ENCODE data around the gene RERE.

The RERE gene

DNA sequence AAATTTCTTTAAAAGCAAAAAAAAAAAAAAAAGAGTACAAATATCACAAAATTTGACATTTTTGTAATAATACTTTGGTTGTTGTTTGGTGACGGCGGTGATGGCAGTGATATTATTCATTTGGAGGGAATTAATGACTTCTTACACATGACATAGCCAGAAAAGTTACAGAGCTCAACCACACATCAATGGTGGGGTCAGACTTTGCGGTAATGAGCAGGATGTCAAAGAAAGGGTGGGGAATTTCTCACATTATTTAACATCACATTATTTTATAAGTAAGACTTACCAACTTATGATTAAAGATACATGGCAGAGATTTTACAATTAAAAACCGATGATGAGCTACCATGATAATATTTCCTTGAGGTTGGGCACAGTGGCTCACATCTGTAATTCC, 248.2 kb downstream of the RERE start:
- Mint-ChIP-seq H3K9me3 (no peaks in the 10 kb centered on the region), H3K27me3 (no peaks in the 10 kb centered on the region), H3K27ac (no peak overlapping the region), H3K4me3 (no peak overlapping the region), H3K36me3 (ENCODE audit: low read depth) (no peaks in the 10 kb centered on the region), H3K4me1 (ENCODE audit: low read depth) (peaks cover 9% of the 10 kb centered on the region)
- intact Hi-C loops (cut with micrococcal nuclease), result no loop called here

DNA sequence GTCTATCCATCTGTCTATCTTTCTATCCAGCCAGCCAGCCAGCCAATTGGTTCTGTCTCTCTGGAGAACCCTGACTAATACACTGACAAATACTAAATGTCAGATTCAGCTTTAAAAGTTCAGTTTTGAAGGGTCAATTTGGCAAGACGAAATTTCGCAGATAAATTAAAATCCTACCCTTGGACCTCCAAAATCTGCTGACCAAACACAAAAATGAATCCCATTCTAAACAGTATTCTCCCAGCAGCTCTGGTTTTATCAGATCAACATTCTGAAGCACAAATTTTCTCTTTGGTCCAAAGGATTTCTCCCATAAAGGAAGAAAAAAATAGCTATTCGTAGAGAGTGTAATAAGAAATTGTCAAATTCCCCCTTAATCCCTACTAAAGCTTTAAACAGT, 248.6 kb downstream of the RERE start:
- Mint-ChIP-seq H3K27me3 (no peaks in the 10 kb centered on the region), H3K4me3 (no peak overlapping the region), H3K36me3 (ENCODE audit: low read depth) (no peaks in the 10 kb centered on the region), H3K27ac (no peak overlapping the region), H3K9me3 (no peaks in the 10 kb centered on the region), H3K4me1 (ENCODE audit: low read depth) (peaks cover 9% of the 10 kb centered on the region)
- intact Hi-C loops (cut with micrococcal nuclease), result no loop called here

DNA sequence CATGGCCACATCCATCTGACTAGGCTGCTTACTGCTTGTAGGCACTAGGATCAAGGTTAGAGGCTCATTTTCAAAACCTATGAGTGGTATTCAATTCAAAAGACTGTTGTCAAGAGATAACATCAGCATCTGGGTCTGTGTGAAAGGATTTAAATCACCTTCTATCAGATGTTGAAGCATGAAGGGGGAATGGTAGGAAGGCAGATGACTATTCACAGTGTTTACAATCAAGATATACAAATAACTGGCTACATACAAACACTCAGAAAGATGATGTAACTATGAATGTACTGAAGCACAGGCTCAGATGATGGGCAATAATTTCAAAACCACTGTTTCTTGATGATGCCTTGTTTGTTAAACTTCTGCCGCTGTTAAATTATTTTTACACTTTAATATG, 250.3 kb downstream of the RERE start:
- no peaks in the 10 kb centered on the region for H3K9me3 Mint-ChIP-seq
- intact Hi-C loops (cut with micrococcal nuclease), result no loop called here
- H3K36me3 Mint-ChIP-seq (ENCODE audit: low read depth), result no peaks in the 10 kb centered on the region
- H3K27me3 Mint-ChIP-seq, result no peaks in the 10 kb centered on the region
- no peak overlapping the region for H3K4me3 Mint-ChIP-seq
- no peak overlapping the region for H3K27ac Mint-ChIP-seq
- H3K4me1 Mint-ChIP-seq (ENCODE audit: low read depth), result peaks cover 19% of the 10 kb centered on the region

DNA sequence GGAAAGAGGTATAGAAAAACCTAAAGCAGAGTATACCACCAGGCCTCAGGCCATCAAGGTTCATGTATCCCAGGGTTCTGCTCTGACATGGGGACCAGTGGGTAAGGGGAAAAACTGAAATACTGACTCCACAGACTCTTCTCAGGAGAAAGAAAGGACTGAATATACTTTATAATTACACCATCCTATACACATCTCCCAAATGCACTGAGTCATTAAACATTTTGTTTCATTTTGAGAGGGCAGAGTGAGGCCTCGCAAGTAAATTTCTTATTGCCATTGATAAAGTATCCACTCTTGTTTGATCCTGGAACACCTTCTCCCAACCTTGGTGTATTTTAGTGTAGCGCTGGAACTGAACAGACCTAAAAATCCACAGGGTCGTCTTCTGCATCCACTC, 251.6 kb downstream of the RERE start:
- intact Hi-C loops (cut with micrococcal nuclease), result no loop called here

DNA sequence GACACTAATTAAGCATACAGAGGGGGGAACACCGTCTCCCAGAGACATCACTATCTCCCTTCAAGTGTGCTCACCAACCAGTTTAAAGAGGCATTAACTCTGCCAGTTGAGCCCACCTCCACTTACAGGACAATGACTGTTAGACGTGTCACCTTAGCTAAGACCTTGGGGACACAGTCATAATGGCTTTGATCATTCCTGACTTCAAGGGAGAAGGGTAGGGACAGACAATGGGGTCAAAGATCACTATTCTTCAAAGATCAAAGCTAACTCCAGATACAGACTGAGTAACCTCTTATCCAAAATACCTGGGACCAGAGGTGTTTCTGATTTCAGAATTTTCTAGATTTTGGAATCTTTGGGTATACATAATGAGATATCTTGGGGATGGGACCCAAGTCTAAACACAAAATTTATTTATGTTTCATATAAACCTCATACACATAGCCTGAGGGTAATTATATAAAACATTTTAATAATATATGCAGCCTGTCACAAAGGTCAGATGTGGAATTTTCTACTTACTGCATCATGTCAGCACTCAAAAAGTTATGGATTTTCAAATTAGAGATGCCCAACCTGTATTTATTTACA, 253.4 kb downstream of the RERE start:
- Mint-ChIP-seq H3K27me3 (no peaks in the 10 kb centered on the region), H3K27ac (no peak overlapping the region), H3K4me1 (ENCODE audit: low read depth) (peaks cover 11% of the 10 kb centered on the region), H3K36me3 (ENCODE audit: low read depth) (no peaks in the 10 kb centered on the region), H3K9me3 (no peaks in the 10 kb centered on the region), H3K4me3 (no peak overlapping the region)
- intact Hi-C loops (cut with micrococcal nuclease), result no loop called here

More for the DNA sequence above, 251.6 kb downstream of the RERE start:
- no peaks in the 10 kb centered on the region for H3K27me3 Mint-ChIP-seq
- H3K9me3 Mint-ChIP-seq, result no peaks in the 10 kb centered on the region
- peaks cover 11% of the 10 kb centered on the region for H3K4me1 Mint-ChIP-seq (ENCODE audit: low read depth)
- H3K4me3 Mint-ChIP-seq, result no peak overlapping the region
- H3K36me3 Mint-ChIP-seq (ENCODE audit: low read depth), result no peaks in the 10 kb centered on the region
- no peak overlapping the region for H3K27ac Mint-ChIP-seq

DNA sequence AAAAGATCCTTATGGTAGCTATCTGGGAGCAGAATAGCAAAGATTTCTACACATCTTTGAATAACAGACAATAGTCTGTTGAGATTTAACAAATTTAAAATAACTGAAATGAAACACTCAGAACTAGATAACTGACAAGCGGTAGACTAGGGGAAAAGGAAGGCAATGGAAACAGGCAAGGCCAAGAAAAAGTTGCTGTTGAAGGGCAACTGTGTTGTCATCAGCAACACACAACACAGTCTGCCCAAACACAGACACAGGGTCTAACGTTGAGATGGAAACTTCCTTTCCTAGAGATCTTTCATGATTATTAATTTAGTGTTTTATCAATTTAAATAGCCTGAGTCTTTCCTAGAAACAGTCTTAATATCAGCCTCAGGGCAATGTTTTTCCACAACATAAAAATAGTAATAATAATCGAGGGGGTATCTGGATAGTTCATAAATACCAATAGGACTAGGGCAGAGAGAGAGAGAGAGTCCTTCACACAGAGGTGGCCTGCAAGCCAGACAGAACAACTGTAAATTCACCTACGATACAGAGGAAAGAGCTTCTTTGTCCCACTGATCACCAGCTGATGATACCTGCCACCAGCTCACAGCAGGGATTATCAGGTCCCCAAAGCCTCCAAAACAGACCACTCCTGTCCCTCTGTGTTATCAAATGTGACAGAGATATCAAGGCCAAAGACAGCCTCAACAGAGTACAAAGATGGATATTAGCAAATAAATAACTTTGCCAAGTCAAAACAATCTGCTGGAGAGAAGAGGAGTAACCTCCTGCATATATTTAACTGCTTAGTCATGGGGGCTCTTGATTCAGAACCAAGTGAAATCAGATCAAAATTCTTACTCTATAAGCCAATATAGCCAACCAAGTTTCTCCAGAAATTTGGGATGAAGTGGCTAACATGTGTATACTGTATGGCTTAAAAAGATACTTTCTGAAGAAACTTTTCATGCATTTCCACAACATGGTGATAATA, 254.3 kb downstream of the RERE start:
- H3K4me1 Mint-ChIP-seq (ENCODE audit: low read depth), result peaks cover 11% of the 10 kb centered on the region
- no peaks in the 10 kb centered on the region for H3K9me3 Mint-ChIP-seq
- no peaks in the 10 kb centered on the region for H3K27me3 Mint-ChIP-seq
- intact Hi-C loops (cut with micrococcal nuclease), result no loop called here
- H3K4me3 Mint-ChIP-seq, result no peak overlapping the region
- H3K36me3 Mint-ChIP-seq (ENCODE audit: low read depth), result no peaks in the 10 kb centered on the region
- peak overlapping the region; percentile 12 for H3K27ac Mint-ChIP-seq

DNA sequence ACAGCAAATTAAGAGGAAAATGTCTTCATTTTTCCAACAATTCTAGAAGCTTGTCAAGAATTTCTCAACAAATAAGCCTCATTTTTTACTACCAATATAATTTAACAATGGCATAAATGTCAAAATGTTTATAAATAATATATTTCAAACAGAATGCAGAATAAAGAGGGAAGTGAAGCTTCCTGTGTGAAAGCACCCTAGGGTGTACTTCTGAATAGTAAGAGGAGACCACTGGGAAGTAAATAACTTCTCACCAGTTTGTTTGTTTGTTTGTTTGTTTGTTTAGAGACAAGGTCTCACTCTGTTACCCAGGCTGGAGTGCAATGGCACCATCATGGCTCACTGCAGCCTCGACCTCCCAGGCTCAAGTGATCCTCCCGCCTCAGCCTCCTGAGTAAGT, 255.2 kb downstream of the RERE start:
- peaks cover 2% of the 10 kb centered on the region for H3K36me3 Mint-ChIP-seq (ENCODE audit: low read depth)
- peak overlapping the region; percentile 12 for H3K27ac Mint-ChIP-seq
- no peaks in the 10 kb centered on the region for H3K9me3 Mint-ChIP-seq
- H3K4me3 Mint-ChIP-seq, result no peak overlapping the region
- intact Hi-C loops (cut with micrococcal nuclease), result no loop called here
- H3K27me3 Mint-ChIP-seq, result no peaks in the 10 kb centered on the region
- H3K4me1 Mint-ChIP-seq (ENCODE audit: low read depth), result peaks cover 11% of the 10 kb centered on the region

DNA sequence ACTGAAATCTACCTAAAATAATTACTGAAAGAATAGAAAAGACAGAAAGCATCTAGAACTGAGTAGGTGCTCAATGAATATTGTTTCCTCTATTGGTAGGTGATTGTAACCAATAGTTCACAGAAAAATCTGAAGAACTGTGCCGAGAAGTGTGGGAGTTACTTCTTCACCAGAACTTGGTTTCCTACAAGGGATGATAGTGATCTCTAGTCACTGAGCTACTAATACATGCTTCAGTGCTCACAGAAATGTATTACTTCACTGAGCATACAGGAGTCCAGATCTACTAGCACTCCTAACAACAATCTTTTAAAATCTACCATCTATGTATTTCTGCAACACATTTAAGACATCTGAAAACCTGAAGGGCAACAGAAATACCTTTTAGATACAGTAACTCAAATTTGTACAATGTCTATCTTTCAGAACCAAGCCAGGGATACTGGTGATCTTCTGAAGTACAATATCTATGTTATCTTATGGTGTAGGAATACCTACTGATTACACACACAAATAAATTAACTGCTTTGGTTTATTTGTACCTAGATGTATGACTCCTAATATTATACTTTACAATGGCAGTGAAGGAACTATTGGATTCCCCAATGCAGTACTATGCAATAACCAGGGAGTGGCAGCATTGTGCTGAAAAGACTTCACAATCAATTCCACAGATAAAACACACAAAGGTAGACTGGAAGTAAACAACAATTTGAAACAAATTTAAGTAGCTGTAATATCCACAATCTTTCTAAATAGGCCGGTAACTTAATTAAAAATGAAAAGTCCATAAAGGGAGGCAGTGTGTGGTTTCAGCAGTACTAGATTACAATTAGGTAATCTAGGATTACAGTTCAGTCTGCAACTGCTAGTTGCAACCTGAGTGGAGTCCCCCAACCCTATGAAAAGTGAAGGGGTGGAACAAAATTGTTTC, 256.6 kb downstream of the RERE start:
- intact Hi-C loops (cut with micrococcal nuclease), result loop anchor here (1.0 to 2.0 kb wide), 3 partner anchors 112 to 288 kb away; no protein-coding TSS in a partner anchor
- H3K27ac Mint-ChIP-seq, result no peak overlapping the region

DNA sequence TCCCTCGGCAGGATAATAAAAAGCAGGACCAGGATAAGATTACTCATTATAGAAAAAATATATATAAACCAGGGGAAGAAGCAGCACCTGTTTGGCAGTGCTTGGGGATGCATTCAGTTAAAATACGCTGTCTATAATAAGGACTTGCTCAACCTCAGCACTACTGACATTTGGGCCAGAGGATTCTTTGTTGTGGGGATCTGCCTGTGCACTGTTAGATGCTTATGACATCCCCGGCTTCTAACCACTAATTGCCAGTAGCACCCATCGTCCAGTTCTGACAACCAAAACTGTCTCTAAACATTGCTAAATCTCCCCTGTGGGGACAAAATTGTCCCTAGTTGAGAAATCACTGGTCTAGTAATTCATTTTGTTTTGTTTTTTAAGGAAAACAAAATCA, 257.4 kb downstream of the RERE start:
- intact Hi-C loops (cut with micrococcal nuclease), result loop anchor here (2.0 kb wide), 2 partner anchors 113 to 289 kb away; no protein-coding TSS in a partner anchor
- Mint-ChIP-seq H3K27ac (no peak overlapping the region), H3K9me3 (no peaks in the 10 kb centered on the region), H3K27me3 (no peaks in the 10 kb centered on the region), H3K4me3 (no peak overlapping the region), H3K4me1 (ENCODE audit: low read depth) (peaks cover 11% of the 10 kb centered on the region), H3K36me3 (ENCODE audit: low read depth) (peaks cover 17% of the 10 kb centered on the region)

More for the DNA sequence above, 256.6 kb downstream of the RERE start:
- Mint-ChIP-seq H3K27me3 (no peaks in the 10 kb centered on the region), H3K4me1 (ENCODE audit: low read depth) (peaks cover 11% of the 10 kb centered on the region), H3K9me3 (no peaks in the 10 kb centered on the region), H3K36me3 (ENCODE audit: low read depth) (peaks cover 13% of the 10 kb centered on the region), H3K4me3 (no peak overlapping the region)

DNA sequence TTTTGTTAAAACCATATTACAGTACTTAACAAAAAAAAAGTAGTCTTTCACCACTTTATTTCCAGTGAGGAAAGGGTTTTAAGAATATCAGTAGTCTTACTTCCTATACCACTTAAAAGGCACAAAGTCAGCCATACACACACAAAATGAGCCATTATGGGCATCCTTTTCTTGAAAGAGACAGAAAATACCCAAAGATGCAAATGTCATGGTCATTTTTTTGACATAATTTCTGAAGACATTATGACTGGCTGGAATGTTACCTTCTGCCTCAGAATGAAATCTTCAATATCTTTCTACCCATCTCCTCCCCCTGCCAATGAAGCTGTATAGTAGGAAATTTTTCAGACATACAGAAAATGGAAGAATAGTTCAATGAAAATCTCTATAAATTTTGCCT, 261.9 kb downstream of the RERE start:
- Mint-ChIP-seq H3K36me3 (ENCODE audit: low read depth) (peaks cover 51% of the 10 kb centered on the region), H3K9me3 (no peaks in the 10 kb centered on the region), H3K4me3 (no peak overlapping the region), H3K4me1 (ENCODE audit: low read depth) (no peaks in the 10 kb centered on the region), H3K27me3 (no peaks in the 10 kb centered on the region), H3K27ac (no peak overlapping the region)
- intact Hi-C loops (cut with micrococcal nuclease), result no loop called here

DNA sequence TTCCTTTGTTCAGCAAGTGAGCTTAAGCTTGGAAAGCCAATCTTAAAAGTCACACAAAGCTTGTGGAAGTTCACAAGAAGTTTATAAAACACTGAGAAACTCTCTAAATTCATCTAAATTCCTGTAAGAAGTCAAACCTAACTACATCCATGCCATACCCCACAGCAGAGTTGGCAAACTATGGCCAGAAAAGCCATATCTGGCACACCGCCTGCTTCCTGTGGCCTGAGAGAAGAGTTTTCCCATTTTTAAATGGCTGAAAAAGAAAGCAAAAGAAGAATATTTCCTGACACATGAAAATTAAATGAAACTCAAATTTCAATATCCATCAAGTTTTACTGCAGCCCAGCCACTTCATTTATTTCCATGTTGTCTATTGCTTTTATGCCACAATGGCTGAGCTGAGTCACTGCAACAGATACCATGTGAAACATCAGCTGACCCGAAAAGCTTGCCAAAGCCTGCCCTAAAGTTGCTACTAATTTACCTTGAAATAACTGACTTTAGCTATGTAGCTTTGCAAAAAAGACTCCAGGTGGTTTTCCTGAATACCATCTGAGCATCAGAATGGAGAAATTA, 262.4 kb downstream of the RERE start:
- Mint-ChIP-seq H3K4me3 (no peak overlapping the region), H3K36me3 (ENCODE audit: low read depth) (peaks cover 51% of the 10 kb centered on the region), H3K27me3 (no peaks in the 10 kb centered on the region), H3K9me3 (no peaks in the 10 kb centered on the region), H3K4me1 (ENCODE audit: low read depth) (no peaks in the 10 kb centered on the region), H3K27ac (no peak overlapping the region)
- intact Hi-C loops (cut with micrococcal nuclease), result no loop called here

DNA sequence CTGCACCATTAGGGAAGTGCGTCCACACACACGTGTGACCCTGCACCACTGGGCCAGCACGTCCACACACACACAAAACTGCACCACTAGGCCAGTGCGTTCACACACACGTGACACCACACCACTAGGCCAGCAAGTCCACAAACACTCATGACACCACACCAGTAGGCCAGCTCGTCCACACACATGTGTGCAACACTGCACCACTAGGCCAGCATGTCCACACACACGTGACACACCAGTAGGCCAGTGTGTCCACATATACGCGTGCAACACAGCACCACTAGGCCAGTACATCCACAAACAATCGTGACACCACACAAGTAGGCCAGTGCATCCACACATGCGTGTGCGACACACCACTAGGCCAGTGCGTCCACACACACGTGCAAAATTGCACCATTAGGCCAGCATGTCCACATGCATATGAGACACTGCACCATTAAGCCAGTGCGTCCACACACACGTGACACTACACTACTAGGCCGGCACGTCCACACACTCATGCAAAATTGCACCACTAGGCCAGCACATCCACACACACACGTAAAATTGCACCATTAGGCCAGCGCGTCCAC, 264.5 kb downstream of the RERE start:
- H3K4me3 Mint-ChIP-seq, result no peak overlapping the region
- H3K27ac Mint-ChIP-seq, result no peak overlapping the region

More for the DNA sequence above, 264.5 kb downstream of the RERE start:
- Mint-ChIP-seq H3K9me3 (no peaks in the 10 kb centered on the region), H3K27me3 (no peaks in the 10 kb centered on the region), H3K36me3 (ENCODE audit: low read depth) (peaks cover 51% of the 10 kb centered on the region), H3K4me1 (ENCODE audit: low read depth) (no peaks in the 10 kb centered on the region)
- intact Hi-C loops (cut with micrococcal nuclease), result no loop called here
